ENCODE data around the gene TSFM. TPM values are rescaled to one million over a fixed set of nuclear protein-coding genes. Genes with fewer than 3 reads are reported as not detected.

TSFM gene
- total and polyA plus RNA-seq, 2 of the 13 experiments (the other 11 are each of a cell fraction or from before 2014, with no cell fraction given), result 29.8 to 68.3 TPM

DNA sequence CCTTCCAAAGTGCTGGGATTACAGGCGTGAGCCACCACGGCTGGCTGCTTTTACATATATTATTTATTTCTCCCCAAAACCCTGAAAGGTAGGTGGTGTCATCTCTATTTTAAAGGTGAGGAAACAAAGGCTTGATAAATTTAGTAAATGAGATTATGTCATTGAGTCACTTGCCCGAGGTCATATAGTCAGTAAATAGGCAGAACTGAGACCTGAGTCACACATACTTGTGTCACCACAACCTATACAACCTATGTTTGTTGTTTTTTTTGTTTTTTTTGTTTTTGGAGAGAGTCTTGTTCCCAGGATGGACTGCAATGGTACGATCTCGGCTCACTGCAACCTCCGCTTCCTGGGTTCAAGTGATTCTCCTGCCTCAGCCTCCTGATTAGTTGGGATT lies 12.8 kb downstream of the TSFM start (continued):
- TF ChIP-seq, protein P1, sequence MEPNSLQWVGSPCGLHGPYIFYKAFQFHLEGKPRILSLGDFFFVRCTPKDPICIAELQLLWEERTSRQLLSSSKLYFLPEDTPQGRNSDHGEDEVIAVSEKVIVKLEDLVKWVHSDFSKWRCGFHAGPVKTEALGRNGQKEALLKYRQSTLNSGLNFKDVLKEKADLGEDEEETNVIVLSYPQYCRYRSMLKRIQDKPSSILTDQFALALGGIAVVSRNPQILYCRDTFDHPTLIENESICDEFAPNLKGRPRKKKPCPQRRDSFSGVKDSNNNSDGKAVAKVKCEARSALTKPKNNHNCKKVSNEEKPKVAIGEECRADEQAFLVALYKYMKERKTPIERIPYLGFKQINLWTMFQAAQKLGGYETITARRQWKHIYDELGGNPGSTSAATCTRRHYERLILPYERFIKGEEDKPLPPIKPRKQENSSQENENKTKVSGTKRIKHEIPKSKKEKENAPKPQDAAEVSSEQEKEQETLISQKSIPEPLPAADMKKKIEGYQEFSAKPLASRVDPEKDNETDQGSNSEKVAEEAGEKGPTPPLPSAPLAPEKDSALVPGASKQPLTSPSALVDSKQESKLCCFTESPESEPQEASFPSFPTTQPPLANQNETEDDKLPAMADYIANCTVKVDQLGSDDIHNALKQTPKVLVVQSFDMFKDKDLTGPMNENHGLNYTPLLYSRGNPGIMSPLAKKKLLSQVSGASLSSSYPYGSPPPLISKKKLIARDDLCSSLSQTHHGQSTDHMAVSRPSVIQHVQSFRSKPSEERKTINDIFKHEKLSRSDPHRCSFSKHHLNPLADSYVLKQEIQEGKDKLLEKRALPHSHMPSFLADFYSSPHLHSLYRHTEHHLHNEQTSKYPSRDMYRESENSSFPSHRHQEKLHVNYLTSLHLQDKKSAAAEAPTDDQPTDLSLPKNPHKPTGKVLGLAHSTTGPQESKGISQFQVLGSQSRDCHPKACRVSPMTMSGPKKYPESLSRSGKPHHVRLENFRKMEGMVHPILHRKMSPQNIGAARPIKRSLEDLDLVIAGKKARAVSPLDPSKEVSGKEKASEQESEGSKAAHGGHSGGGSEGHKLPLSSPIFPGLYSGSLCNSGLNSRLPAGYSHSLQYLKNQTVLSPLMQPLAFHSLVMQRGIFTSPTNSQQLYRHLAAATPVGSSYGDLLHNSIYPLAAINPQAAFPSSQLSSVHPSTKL (CRISPR knock-in tag; IDR thresholded peaks at IDR 0.05), result no peak
- TF ChIP-seq ZNF749 (CRISPR knock-in tag; IDR thresholded peaks at IDR 0.05; ENCODE audit: borderline replicate concordance) (no peak), RAD21 (CRISPR knock-in tag; IDR thresholded peaks at IDR 0.05) (no peak), CHD2 (IDR thresholded peaks at IDR 0.05; ENCODE audit: low read depth, low read length) (no peak), RFXAP (CRISPR knock-in tag; IDR thresholded peaks at IDR 0.05; ENCODE audit: borderline replicate concordance) (no peak), ZNF260 (CRISPR knock-in tag; IDR thresholded peaks at IDR 0.05; ENCODE audit: borderline replicate concordance, low read depth) (no peak), PRDM4 (CRISPR knock-in tag; IDR thresholded peaks at IDR 0.05; ENCODE audit: borderline replicate concordance) (no peak), ZNF510 (CRISPR knock-in tag; IDR thresholded peaks at IDR 0.05; ENCODE audit: low read depth) (no peak), TP53 (CRISPR knock-in tag; conservative IDR thresholded peaks at IDR 0.05) (no peak), AKAP8 (CRISPR knock-in tag; IDR thresholded peaks at IDR 0.05) (no peak)
